OCI-LY1 (cell line): ENCODE measurements around the gene TRNP1.

Source experiments
- EZH2 ChIP-seq: fragments of 200-600 bp; sonication (generic), shearing (Covaris generic); IDR thresholded peaks from 2 replicates; pipeline ENCODE4 v1.8.0; 2017; ENCODE audit warnings: borderline replicate concordance, mixed run types, mild to moderate bottlenecking, antibody characterized with exemption, low read length, moderate library complexity, mixed read lengths
- TF ChIP-seq, protein P1 (sequence below): fragments of 200-600 bp; sonication (generic), shearing (Covaris generic); IDR thresholded peaks from 2 replicates; pipeline ENCODE4 v1.5.1; 2017; ENCODE audit warnings: mild to moderate bottlenecking, antibody characterized with exemption, low read length, moderate library complexity, mixed read lengths

- TF ChIP-seq, protein P1, sequence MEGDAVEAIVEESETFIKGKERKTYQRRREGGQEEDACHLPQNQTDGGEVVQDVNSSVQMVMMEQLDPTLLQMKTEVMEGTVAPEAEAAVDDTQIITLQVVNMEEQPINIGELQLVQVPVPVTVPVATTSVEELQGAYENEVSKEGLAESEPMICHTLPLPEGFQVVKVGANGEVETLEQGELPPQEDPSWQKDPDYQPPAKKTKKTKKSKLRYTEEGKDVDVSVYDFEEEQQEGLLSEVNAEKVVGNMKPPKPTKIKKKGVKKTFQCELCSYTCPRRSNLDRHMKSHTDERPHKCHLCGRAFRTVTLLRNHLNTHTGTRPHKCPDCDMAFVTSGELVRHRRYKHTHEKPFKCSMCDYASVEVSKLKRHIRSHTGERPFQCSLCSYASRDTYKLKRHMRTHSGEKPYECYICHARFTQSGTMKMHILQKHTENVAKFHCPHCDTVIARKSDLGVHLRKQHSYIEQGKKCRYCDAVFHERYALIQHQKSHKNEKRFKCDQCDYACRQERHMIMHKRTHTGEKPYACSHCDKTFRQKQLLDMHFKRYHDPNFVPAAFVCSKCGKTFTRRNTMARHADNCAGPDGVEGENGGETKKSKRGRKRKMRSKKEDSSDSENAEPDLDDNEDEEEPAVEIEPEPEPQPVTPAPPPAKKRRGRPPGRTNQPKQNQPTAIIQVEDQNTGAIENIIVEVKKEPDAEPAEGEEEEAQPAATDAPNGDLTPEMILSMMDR, result no peak
- TF ChIP-seq EZH2, result no peak
Observed at GRCh38 chr1:26994787-26995517, 1.5 kb downstream of the TRNP1 start.
